KBM-7 (cell line): ENCODE measurements around the gene ATP6V0A1.

Source experiments
- DNase-seq: peaks from one replicate; pipeline ENCODE4 v3.0.0-alpha.2; 2015
- in situ Hi-C: fragments of 300-500 bp; cut with MboI; formaldehyde crosslinking; loops from 2 replicates; pipeline ENCODE4 v1.14.3; 2020; ENCODE audit warnings: low sequenced_read_pairs, low pct_unique_long_range_greater_than_20kb, mixed read lengths

Gene ATP6V0A1

DNA sequence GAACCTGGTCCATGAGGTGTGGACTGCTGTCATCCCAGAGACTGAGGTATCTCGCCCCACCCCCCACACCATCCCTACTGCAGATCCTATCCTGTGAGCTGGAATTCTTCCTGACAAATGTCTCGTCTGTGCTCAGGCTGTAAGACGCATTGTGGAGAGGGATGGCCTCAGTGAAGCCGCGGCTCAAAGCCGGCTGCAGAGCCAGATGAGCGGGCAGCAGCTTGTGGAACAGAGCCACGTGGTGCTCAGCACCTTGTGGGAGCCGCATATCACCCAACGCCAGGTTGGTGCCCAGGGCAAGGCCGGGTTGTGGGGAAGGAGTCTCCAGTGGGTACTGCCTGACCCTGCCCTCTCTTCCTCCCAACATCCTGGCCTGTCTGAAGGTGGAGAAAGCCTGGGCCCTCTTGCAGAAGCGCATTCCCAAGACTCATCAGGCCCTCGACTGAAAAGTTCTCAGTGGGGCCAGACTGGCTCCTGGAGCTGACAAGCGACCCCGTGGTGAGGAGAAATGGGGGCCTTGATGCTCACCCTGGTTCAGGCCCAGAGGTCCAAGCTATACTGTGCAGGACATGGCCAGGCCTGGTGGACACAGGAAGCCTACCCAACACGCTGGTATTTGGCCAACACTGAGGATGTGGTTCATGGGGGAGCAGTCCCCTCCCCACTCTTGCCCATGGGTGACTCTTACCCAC, 107.0 kb downstream of the ATP6V0A1 start:
- in situ Hi-C loops: no loop called here
- DNase-seq: no peak

DNA sequence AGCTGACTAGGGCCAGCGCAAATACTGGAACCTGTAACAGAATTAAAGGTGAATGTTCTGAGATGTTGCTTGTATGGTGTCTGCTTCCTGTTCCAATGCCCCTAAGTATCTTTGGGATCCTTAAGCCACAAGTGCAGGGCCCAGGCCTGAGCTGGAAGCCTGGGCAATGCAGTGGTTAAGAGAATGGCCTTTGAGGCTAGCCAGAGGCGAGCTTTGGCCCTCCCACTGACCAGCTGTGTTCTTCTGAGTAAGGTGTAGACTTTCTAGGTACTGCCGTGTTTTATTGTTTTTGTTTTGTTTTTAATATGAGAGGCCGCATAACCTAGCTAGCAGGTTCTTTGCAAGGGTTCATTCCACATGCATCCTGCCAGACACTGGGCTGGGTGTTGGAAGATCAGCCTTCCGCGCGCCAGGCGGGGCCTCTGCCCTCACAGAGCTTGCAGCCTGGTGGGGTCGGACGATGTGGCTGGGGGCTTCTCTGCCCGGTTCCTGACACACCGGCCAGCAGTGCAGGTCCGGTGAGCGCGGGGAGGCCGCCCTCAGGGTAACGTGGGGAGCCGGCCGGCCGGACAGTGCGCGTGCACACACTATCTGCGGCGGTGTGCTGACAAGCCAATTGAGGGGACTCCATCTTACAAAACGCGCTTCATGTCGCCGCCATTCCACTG, 107.7 kb downstream of the ATP6V0A1 start:
- in situ Hi-C loops: no loop called here
- DNase-seq: no peak

DNA sequence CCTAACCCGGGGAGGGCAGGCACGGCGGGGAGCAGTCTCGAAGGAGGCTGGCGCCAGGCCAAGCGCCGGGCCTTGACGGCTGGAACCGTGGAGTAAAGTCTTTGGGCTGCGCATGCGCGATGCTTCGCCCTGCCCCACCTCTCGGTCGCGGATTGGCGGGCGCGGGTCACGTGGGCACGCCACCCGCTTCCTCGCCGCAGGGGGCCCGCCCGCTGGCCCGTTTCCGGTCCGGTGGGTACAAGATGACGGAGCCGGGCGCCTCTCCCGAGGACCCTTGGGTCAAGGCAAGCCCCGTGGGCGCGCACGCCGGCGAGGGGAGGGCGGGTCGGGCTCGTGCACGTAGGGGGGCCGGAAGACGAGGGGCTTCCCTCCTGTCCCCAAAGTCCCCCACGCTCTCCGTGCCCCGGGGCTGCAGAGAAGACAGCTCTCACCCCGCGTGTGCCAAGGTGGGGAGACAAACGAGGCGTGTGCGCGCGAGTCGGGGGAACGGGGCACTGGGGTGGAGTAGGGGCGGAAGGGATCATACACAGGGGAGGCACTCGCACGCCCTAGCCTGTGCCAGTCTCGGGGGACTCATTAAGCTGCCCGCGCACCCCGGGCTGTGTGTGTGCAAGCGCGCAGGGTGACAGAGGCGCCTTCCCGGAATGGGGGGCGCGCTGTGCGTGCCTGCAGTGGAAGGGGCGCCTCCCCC, 108.3 kb downstream of the ATP6V0A1 start, which contains the start of gene MLX:
MLX (plus strand) TSS at position 218 of the 691 bp plus-strand sequence; CDS start at position 243, 25 bp downstream.
- in situ Hi-C loops: no loop called here
- DNase-seq: peak; percentile 87

DNA sequence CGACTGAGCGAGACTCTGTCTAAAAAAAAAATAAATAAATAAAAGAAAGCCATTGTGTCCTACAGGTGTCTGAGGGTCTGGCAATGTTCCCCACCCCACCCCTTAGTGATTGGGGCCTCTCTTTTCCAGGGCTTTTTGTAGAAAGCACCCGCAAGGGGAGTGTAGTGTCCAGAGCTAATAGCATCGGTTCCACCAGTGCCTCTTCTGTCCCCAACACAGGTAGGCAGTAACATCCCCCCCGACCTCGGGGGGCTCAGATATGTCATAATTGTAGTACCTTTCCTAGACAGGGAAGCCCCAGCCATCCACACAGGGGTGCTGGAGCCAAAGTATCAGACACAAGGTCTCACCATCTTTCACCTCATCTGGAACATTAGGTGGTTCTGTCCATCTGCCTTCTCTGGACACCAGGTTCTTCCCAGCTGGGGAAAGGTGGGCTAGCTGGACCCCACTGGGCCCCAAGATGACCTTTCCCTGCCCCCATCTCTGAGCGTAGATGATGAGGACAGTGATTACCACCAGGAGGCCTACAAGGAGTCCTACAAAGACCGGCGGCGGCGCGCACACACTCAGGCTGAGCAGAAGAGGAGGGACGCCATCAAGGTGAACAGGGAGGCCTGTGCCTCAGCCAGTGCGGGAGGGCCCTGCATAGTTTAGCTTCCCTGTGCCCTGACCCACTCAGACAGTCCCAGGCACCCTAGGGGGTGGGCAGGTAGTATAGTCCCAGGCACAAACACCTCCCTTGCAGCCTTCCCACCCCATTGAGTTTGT, 109.8 kb downstream of the ATP6V0A1 start:
- DNase-seq: no peak
- in situ Hi-C loops: no loop called here

DNA sequence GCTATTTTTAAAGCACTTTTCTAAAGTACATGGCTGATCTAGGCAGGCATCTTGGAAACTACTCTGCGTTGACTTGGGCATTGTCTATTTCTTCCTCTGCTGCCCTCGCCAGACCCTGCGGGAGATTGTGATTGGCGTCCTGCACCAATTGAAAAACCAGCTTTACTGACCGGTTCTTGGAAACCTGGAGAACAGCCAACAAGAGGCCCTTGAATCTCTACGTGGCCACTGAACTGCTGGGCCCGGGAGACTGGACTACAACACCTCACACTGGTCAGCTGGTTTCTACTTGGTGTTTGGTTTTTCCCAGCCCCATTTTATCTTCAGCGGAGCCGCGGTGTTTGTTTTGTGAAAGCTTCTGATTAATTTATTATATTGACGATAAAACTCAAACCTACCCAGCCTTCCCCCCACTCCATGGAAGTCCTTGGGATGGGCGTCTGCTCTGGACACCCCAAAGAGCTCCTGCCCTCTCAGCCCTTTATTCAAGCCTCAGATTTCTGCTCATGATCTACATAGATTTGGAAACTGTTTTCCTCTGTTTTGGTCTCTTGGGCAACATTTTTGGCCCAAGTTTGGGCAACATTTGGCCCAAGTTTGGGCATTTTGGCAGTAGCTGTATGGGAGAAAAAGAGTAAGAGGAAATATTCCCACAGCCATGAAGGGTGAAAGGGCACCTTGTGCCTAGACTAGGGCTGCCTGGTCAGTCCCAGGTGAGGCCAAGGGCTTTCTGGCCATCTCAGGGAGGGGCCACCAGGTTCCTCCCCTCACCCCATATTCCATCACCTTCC, 113.0 kb downstream of the ATP6V0A1 start:
- in situ Hi-C loops: no loop called here
- DNase-seq: no peak
